ENCODE data around the gene TMEM69.

DNA sequence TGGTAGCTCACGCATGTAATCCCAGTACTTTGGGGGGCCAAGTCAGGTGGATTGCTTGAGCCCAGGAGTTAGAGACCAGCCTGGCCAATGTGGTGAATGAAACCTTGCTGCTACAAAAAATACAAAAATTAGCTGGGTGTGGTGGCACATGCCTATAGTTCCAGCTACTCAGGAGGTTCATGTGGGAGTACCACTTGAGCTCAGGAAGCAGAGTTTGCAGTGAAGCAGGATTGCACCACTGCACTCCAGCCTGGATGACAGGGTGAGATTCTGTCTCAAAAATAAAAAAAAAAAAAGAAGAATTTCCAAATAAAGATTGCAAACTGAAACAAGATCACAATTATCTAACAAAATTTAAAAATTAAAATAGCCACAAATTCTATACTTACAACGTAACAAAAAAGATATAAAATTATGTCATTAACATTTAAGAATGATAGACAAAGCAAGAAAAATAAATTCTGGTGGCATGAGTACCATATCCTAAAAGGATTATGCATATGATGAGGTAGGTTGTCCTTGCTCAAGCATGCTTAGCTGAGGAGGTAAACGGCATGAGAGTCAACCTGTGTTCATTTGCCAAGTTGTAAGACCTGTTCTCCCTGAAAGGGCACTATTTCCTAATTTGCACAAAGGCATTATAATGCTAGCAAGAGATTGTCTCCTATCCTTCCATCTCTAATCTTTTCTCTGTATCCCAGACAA lies 42.2 kb downstream of the TMEM69 start:
- TF ChIP-seq, protein P1, sequence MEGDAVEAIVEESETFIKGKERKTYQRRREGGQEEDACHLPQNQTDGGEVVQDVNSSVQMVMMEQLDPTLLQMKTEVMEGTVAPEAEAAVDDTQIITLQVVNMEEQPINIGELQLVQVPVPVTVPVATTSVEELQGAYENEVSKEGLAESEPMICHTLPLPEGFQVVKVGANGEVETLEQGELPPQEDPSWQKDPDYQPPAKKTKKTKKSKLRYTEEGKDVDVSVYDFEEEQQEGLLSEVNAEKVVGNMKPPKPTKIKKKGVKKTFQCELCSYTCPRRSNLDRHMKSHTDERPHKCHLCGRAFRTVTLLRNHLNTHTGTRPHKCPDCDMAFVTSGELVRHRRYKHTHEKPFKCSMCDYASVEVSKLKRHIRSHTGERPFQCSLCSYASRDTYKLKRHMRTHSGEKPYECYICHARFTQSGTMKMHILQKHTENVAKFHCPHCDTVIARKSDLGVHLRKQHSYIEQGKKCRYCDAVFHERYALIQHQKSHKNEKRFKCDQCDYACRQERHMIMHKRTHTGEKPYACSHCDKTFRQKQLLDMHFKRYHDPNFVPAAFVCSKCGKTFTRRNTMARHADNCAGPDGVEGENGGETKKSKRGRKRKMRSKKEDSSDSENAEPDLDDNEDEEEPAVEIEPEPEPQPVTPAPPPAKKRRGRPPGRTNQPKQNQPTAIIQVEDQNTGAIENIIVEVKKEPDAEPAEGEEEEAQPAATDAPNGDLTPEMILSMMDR (IDR thresholded peaks at IDR 0.05; ENCODE audit: poor library complexity): no peak
- TF ChIP-seq EZH2phosphoT487 (IDR thresholded peaks at IDR 0.05; ENCODE audit: low read depth, severe bottlenecking, unreplicated experiment): no peak

All from hepatocyte (in vitro differentiated cells).